Neural cell (in vitro differentiated cells): ENCODE measurements around the gene POLR3C. TPM values are rescaled to one million over a fixed set of nuclear protein-coding genes. Genes with fewer than 3 reads are reported as not detected.
"Not testable (repeated sequence)": the region's sequence is repeated elsewhere in the genome, so short reads cannot be mapped to it uniquely, and the experiment has no call there.

Experiments used
- H2AFZ ChIP-seq: fragments of 200-600, 300-800 bp; sonication (generic), shearing (Covaris generic); 2 replicates; pipeline ENCODE4 v1.6.0; 2014; ENCODE audit warnings: low read depth, mild to moderate bottlenecking, antibody characterized with exemption, low read length, moderate library complexity
- H3F3A ChIP-seq: fragments of 200-600 bp; shearing (Covaris generic); 2 replicates; pipeline ENCODE4 v1.6.1; 2016; ENCODE audit warnings: mild to moderate bottlenecking, moderate library complexity, mixed read lengths, antibody characterized with exemption, low read length; ENCODE audit not compliant: insufficient read depth, poor library complexity, severe bottlenecking
- H3K27ac ChIP-seq: fragments of 200-600, 300-800 bp; sonication (generic), shearing (Covaris generic); 2 replicates; pipeline ENCODE4 v1.5.1; 2014; ENCODE audit warnings: mild to moderate bottlenecking, low read length, moderate library complexity
- H3K27me3 ChIP-seq: fragments of 300-800, 200-600 bp; sonication (generic), shearing (Covaris generic); 2 replicates; pipeline ENCODE4 v1.6.0; 2014; ENCODE audit warnings: mild to moderate bottlenecking, low read depth, low read length, moderate library complexity; ENCODE audit not compliant: insufficient read depth
- H3K36me3 ChIP-seq: fragments of 300-800, 200-600 bp; sonication (generic), shearing (Covaris generic); 2 replicates; pipeline ENCODE4 v1.5.1; 2014; ENCODE audit warnings: mild to moderate bottlenecking, antibody characterized with exemption, low read length, moderate library complexity; ENCODE audit not compliant: insufficient read depth
- H3K4me2 ChIP-seq: fragments of 300-800, 200-600 bp; sonication (generic), shearing (Covaris generic); 2 replicates; pipeline ENCODE4 v1.6.0; 2014; ENCODE audit warnings: mild to moderate bottlenecking, low read length
- H3K4me3 ChIP-seq: fragments of 300-800, 200-600 bp; sonication (generic), shearing (Covaris generic); 2 replicates; pipeline ENCODE4 v1.5.1; 2014; ENCODE audit warnings: mild to moderate bottlenecking, low read length, moderate library complexity
- H3K79me2 ChIP-seq: fragments of 200-600 bp; shearing (Covaris generic); replicated peaks from 2 replicates; pipeline ENCODE4 v1.6.0; 2014; ENCODE audit warnings: mild to moderate bottlenecking, low read length, moderate library complexity; ENCODE audit not compliant: insufficient read depth
- H3K9ac ChIP-seq: fragments of 300-800, 200-600 bp; sonication (generic), shearing (Covaris generic); 2 replicates; pipeline ENCODE4 v1.6.1; 2016; ENCODE audit warnings: mild to moderate bottlenecking, low read length, mixed read lengths
- H3K9me2 ChIP-seq: fragments of 200-600 bp; shearing (Covaris generic); 2 replicates; pipeline ENCODE4 v1.6.1; 2016; ENCODE audit warnings: mild to moderate bottlenecking, low read length, mixed read lengths; ENCODE audit not compliant: insufficient read depth
- H3K9me3 ChIP-seq: fragments of 200-600, 300-800 bp; sonication (generic), shearing (Covaris generic); 2 replicates; pipeline ENCODE4 v1.6.1; 2016; ENCODE audit warnings: mild to moderate bottlenecking, mixed run types, low read length, moderate library complexity, mixed read lengths
- H4K20me1 ChIP-seq: fragments of 200-600 bp; shearing (Covaris generic); 2 replicates; pipeline ENCODE4 v1.6.1; 2016; ENCODE audit warnings: mild to moderate bottlenecking, mixed run types; ENCODE audit not compliant: insufficient read depth
- EP300 ChIP-seq: fragments of 450-650 bp; conservative IDR thresholded peaks from 2 replicates; pipeline ENCODE4 v1.6.1; 2014; ENCODE audit warnings: antibody characterized with exemption, mild to moderate bottlenecking, moderate library complexity; ENCODE audit not compliant: poor library complexity, severe bottlenecking
- EZH2 ChIP-seq: fragments of 200-600, 300-800 bp; shearing (Covaris generic), sonication (generic); IDR thresholded peaks from 2 replicates; pipeline ENCODE4 v1.6.1; 2014; ENCODE audit warnings: antibody characterized with exemption, low read length, borderline replicate concordance, mild to moderate bottlenecking; ENCODE audit not compliant: insufficient read depth, poor library complexity, severe bottlenecking
- MXI1 ChIP-seq: fragments of 450-650 bp; conservative IDR thresholded peaks from 2 replicates; pipeline ENCODE4 v1.6.1; 2014; ENCODE audit warnings: antibody characterized with exemption, mild to moderate bottlenecking; ENCODE audit not compliant: poor library complexity, severe bottlenecking
- POLR2AphosphoS5 ChIP-seq: IDR thresholded peaks from 2 replicates; pipeline ENCODE4 v1.6.1; 2012
- RAD21 ChIP-seq: fragments of 450-650 bp; conservative IDR thresholded peaks from 2 replicates; pipeline ENCODE4 v1.6.1; 2014; ENCODE audit warnings: antibody characterized with exemption, mild to moderate bottlenecking, moderate library complexity
- SMC3 ChIP-seq: fragments of 450-650 bp; conservative IDR thresholded peaks from 2 replicates; pipeline ENCODE4 v1.6.1; 2014; ENCODE audit warnings: antibody characterized with exemption, mild to moderate bottlenecking, moderate library complexity; ENCODE audit not compliant: poor library complexity
- TAF1 ChIP-seq: IDR thresholded peaks from 2 replicates; pipeline ENCODE4 v1.6.1; 2012; ENCODE audit warnings: low read depth
- polyA plus RNA-seq: library from polyadenylated mRNA; depleted of rRNA; stranded (reverse); fragments of >200 nt; gene quantifications from 2 replicates; pipeline ENCODE4 v1.2.3, GENCODE V29; 2014
- TF ChIP-seq, protein P1 (sequence below): IDR thresholded peaks from 2 replicates; pipeline ENCODE4 v1.6.1; 2012; ENCODE audit warnings: borderline replicate concordance
- TF ChIP-seq, protein P2 (sequence below): fragments of 450-650 bp; IDR thresholded peaks from 2 replicates; pipeline ENCODE4 v1.5.1; 2014; ENCODE audit warnings: antibody characterized with exemption, mild to moderate bottlenecking, moderate library complexity; ENCODE audit not compliant: poor library complexity, severe bottlenecking

The POLR3C gene
- polyA plus RNA-seq, 1 donor from 2014 or later, result 30.1 TPM

DNA sequence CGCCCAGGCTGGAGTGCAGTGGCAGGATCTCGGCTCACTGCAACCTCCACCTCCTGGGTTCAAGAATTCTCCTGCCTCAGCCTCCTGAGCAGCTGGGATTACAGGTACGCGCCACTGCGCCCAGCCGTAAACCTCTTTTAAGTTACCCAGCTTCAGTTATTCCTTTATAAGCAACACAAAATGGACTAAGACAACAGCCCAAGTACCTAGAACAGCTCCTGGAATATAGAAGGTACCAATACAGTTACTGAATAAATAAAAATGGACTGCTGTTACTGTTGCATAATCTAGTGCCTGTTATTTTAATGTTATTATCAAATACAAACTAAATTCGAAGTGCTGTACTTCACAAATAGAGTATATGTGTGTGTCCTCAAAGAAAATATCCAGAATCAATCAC lies 17.2 kb upstream of the POLR3C start:
- Histone ChIP-seq H3K79me2 (peaks cover 10% of the 10 kb centered on the region), H3K4me3 (no peak overlapping the region), H3K27ac (no peak overlapping the region), H3K9me3 (no peaks in the 10 kb centered on the region), H3K4me2 (no peak overlapping the region), H3K9ac (no peak overlapping the region), H3K27me3 (no peaks in the 10 kb centered on the region), H2AFZ (no peak overlapping the region), H3F3A (no peaks in the 10 kb centered on the region), H4K20me1 (no peaks in the 10 kb centered on the region), H3K36me3 (no peaks in the 10 kb centered on the region), H3K9me2 (no peaks in the 10 kb centered on the region)
- TF ChIP-seq EZH2 (no peak), TAF1 (no peak), EP300 (no peak), MXI1 (no peak), SMC3 (no peak), RAD21 (no peak), POLR2AphosphoS5 (no peak)
- TF ChIP-seq, protein P1, sequence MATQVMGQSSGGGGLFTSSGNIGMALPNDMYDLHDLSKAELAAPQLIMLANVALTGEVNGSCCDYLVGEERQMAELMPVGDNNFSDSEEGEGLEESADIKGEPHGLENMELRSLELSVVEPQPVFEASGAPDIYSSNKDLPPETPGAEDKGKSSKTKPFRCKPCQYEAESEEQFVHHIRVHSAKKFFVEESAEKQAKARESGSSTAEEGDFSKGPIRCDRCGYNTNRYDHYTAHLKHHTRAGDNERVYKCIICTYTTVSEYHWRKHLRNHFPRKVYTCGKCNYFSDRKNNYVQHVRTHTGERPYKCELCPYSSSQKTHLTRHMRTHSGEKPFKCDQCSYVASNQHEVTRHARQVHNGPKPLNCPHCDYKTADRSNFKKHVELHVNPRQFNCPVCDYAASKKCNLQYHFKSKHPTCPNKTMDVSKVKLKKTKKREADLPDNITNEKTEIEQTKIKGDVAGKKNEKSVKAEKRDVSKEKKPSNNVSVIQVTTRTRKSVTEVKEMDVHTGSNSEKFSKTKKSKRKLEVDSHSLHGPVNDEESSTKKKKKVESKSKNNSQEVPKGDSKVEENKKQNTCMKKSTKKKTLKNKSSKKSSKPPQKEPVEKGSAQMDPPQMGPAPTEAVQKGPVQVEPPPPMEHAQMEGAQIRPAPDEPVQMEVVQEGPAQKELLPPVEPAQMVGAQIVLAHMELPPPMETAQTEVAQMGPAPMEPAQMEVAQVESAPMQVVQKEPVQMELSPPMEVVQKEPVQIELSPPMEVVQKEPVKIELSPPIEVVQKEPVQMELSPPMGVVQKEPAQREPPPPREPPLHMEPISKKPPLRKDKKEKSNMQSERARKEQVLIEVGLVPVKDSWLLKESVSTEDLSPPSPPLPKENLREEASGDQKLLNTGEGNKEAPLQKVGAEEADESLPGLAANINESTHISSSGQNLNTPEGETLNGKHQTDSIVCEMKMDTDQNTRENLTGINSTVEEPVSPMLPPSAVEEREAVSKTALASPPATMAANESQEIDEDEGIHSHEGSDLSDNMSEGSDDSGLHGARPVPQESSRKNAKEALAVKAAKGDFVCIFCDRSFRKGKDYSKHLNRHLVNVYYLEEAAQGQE, result no peak
- TF ChIP-seq, protein P2, sequence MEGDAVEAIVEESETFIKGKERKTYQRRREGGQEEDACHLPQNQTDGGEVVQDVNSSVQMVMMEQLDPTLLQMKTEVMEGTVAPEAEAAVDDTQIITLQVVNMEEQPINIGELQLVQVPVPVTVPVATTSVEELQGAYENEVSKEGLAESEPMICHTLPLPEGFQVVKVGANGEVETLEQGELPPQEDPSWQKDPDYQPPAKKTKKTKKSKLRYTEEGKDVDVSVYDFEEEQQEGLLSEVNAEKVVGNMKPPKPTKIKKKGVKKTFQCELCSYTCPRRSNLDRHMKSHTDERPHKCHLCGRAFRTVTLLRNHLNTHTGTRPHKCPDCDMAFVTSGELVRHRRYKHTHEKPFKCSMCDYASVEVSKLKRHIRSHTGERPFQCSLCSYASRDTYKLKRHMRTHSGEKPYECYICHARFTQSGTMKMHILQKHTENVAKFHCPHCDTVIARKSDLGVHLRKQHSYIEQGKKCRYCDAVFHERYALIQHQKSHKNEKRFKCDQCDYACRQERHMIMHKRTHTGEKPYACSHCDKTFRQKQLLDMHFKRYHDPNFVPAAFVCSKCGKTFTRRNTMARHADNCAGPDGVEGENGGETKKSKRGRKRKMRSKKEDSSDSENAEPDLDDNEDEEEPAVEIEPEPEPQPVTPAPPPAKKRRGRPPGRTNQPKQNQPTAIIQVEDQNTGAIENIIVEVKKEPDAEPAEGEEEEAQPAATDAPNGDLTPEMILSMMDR, result no peak

DNA sequence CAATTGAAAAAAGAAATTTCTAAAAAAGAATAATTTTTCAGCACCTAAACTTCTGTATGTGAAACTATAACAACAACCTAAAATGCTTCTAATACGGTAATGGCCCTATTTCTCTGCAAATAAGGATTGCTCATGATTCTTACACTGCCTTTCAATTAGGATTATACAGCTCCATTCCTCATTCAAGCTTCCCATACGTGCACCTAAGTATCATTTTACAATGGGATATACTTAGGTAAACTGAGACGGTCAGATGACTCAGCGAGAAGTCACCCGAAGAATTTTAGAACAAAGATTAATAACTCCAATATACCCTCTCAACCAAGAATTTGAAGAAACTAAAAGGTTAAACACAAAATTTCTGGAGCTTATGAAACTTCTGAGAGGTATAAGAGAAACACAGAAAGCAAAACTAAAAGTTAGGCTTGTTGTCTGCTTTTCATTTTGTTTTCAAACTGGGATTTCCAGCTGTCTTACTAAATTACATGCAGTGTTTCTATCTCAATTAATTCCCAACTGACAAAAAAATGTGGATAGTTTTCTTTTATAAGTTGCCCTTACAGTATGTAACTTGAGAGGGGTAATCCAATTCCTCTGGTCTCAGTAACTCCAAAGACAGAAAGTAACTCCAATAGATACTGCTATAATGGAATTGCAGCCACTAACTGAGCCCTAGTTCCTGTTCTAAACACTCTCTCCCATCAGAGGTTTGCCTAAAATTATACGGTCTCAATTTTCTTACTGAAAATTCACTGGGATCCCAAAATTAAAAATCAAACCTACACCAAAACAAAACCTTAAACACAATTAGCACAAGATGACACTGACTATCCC lies 10.8 kb upstream of the POLR3C start:
- not testable (repeated sequence) for H3K4me2 ChIP-seq, H3K9me3 ChIP-seq, H3K79me2 ChIP-seq, H3K27me3 ChIP-seq, H3K9ac ChIP-seq, H3F3A ChIP-seq, H4K20me1 ChIP-seq, H3K27ac ChIP-seq, H2AFZ ChIP-seq, H3K9me2 ChIP-seq, H3K4me3 ChIP-seq, H3K36me3 ChIP-seq

DNA sequence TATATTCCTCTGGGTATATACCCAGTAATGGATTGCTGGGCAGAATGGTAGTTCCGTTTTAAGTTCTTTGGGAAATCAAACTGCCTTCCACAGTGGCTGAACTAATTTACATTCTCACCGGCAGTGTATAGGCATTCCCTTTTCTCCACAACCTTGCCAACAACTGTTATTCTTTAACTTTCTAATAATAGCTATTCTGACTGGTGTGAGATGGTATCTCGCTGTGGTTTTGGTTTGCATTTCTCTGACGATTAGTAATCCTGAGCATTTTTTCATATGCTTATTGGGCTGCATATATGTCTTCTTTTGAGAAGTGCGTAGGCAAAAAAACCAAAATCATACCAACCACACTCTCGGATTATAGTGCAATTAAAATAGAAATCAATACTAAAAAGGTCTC lies 5.9 kb upstream of the POLR3C start:
- H3K27ac ChIP-seq, H3K9me2 ChIP-seq, H3K27me3 ChIP-seq, H3K9me3 ChIP-seq, H3F3A ChIP-seq, H3K4me2 ChIP-seq, H3K79me2 ChIP-seq, H3K9ac ChIP-seq, H3K4me3 ChIP-seq, H3K36me3 ChIP-seq, H4K20me1 ChIP-seq, H2AFZ ChIP-seq: not testable (repeated sequence)

DNA sequence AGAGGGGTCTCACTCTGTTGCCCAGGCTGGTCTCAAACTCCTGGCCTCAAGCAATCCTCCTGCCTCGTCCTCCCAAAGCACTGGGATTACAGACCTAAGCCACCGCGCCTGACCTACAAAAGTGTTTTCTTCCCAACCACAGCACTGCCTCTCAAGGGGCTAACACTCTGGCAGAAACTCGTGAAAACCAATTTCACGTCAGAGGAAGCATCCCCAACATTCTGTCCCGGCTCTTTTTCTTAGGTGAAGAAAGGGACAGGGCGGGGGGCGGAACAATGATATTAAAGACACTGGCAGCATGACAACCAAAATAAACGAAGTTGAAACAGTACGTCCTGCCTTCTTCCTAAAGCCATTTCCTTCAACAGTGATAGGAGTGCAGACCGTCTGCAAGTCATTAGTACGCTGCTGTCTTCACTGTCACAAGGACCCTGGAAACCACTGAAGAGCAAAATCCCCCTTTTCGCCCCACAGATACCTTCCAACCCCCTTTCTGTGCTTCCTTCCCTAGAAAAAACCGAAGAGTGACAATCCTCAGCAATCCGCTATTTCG lies 1.1 kb upstream of the POLR3C start:
- not testable (repeated sequence) for H3K4me2 ChIP-seq, H3K36me3 ChIP-seq, H4K20me1 ChIP-seq, H3K27ac ChIP-seq, H3K27me3 ChIP-seq, H3K9me2 ChIP-seq, H3K4me3 ChIP-seq, H3K9ac ChIP-seq, H3F3A ChIP-seq, H3K9me3 ChIP-seq, H2AFZ ChIP-seq
- peaks cover 20% of the 10 kb centered on the region for H3K79me2 ChIP-seq
